ENCODE data around the gene ARHGAP1. TPM values are rescaled to one million over a fixed set of nuclear protein-coding genes. Genes with fewer than 3 reads are reported as not detected.
"Not testable (repeated sequence)": the region's sequence is repeated elsewhere in the genome, so short reads cannot be mapped to it uniquely, and the experiment has no call there.

The ARHGAP1 gene
- total RNA-seq, 1 donor from 2014 or later: 58.2 TPM

GRCh38 chr11:46673713-46674462, 26.5 kb downstream of the ARHGAP1 start:
- peaks cover 20% of the 10 kb centered on the region for H3K36me3 Mint-ChIP-seq
- no peak for TF ChIP-seq CTCF (conservative IDR thresholded peaks at IDR 0.05)
- peak overlapping the region; percentile 83 for H3K27ac Mint-ChIP-seq
- no peak for DNase-seq (ENCODE audit: extremely low spot score, unreplicated experiment)
- H3K4me3 Mint-ChIP-seq: no peak overlapping the region
- peaks cover 7% of the 10 kb centered on the region for H3K4me1 Mint-ChIP-seq (ENCODE audit: unreplicated experiment)
- no peaks in the 10 kb centered on the region for H3K27me3 Mint-ChIP-seq
- no peaks in the 10 kb centered on the region for H3K9me3 Mint-ChIP-seq

GRCh38 chr11:46672381-46672839, 28.0 kb downstream of the ARHGAP1 start:
- no peak for DNase-seq (ENCODE audit: extremely low spot score, unreplicated experiment)
- Mint-ChIP-seq H3K36me3 (peaks cover 20% of the 10 kb centered on the region), H3K4me1 (ENCODE audit: unreplicated experiment) (peaks cover 7% of the 10 kb centered on the region), H3K4me3 (no peak overlapping the region), H3K27me3 (no peaks in the 10 kb centered on the region), H3K27ac (no peak overlapping the region), H3K9me3 (no peaks in the 10 kb centered on the region)
- TF ChIP-seq CTCF (conservative IDR thresholded peaks at IDR 0.05): no peak

- H3K36me3 Mint-ChIP-seq: peaks cover 18% of the 10 kb centered on the region
These were observed 28.5 kb downstream of the ARHGAP1 start for GRCh38 chr11:46671958-46672315.

GRCh38 chr11:46670521-46670920, 29.9 kb downstream of the ARHGAP1 start:
- H3K27me3 Mint-ChIP-seq; H3K9me3 Mint-ChIP-seq; H3K27ac Mint-ChIP-seq; DNase-seq (ENCODE audit: extremely low spot score, unreplicated experiment); H3K4me3 Mint-ChIP-seq: not testable (repeated sequence)
- Mint-ChIP-seq H3K36me3 (peaks cover 24% of the 10 kb centered on the region), H3K4me1 (ENCODE audit: unreplicated experiment) (peaks cover 20% of the 10 kb centered on the region)

More at GRCh38 chr11:46671958-46672315, 28.5 kb downstream of the ARHGAP1 start:
- Mint-ChIP-seq H3K4me1 (ENCODE audit: unreplicated experiment) (peaks cover 11% of the 10 kb centered on the region), H3K4me3 (no peak overlapping the region), H3K27me3 (no peaks in the 10 kb centered on the region), H3K27ac (no peak overlapping the region), H3K9me3 (no peaks in the 10 kb centered on the region)
- no peak for TF ChIP-seq CTCF (conservative IDR thresholded peaks at IDR 0.05)
- no peak for DNase-seq (ENCODE audit: extremely low spot score, unreplicated experiment)

GRCh38 chr11:46669711-46670139, 30.7 kb downstream of the ARHGAP1 start:
- DNase-seq (ENCODE audit: extremely low spot score, unreplicated experiment): no peak
- Mint-ChIP-seq H3K4me1 (ENCODE audit: unreplicated experiment) (peaks cover 17% of the 10 kb centered on the region), H3K9me3 (no peaks in the 10 kb centered on the region), H3K36me3 (peaks cover 24% of the 10 kb centered on the region), H3K27me3 (no peaks in the 10 kb centered on the region), H3K4me3 (no peak overlapping the region), H3K27ac (peak overlapping the region; percentile 33)
- peak; percentile 40 for TF ChIP-seq CTCF (conservative IDR thresholded peaks at IDR 0.05)

- H3K9me3 Mint-ChIP-seq: no peaks in the 10 kb centered on the region
- no peaks in the 10 kb centered on the region for H3K27me3 Mint-ChIP-seq
- no peak for DNase-seq (ENCODE audit: extremely low spot score, unreplicated experiment)
- TF ChIP-seq CTCF (conservative IDR thresholded peaks at IDR 0.05): no peak
- no peak overlapping the region for H3K27ac Mint-ChIP-seq
- peaks cover 14% of the 10 kb centered on the region for H3K4me1 Mint-ChIP-seq (ENCODE audit: unreplicated experiment)
- peaks cover 24% of the 10 kb centered on the region for H3K36me3 Mint-ChIP-seq
- H3K4me3 Mint-ChIP-seq: no peak overlapping the region
These were observed 31.8 kb downstream of the ARHGAP1 start for GRCh38 chr11:46668480-46669085.
